ENCODE measurements around the gene MARCHF4. TPM values are rescaled to one million over a fixed set of nuclear protein-coding genes. Genes with fewer than 3 reads are reported as not detected.
A peak's percentile ranks its signal among the peaks of the same experiment; 100 is the strongest.

MARCHF4 gene
- total and polyA plus RNA-seq, 4 donors = 0.13 TPM; not detected in 3

- H3K27ac ChIP-seq (ENCODE audit: low read depth in 1 of 2, low read length in 2 of 2) = peak within 1 kb of the TSS in 1 of 2 donors; percentile 100
- intact Hi-C loops (cut with DNase I) = no loop called here
- WGBS, 2 donors = 6 to 7% methylated on average over 56 of the region's 56 CpGs
- H3K36me3 ChIP-seq (ENCODE audit: control insufficient read depth in 1 of 2, insufficient read depth in 2 of 2, low read length in 1 of 2) = peaks cover 0 to 10% of the 10 kb centered on the region in 2 donors
- ATAC-seq (ENCODE audit: low FRiP score) = peak; percentile 97
- peak; percentile 100 for DNase-seq
- H3K4me1 ChIP-seq (ENCODE audit: control insufficient read depth in 1 of 2, insufficient read depth in 2 of 2, low read length in 2 of 2) = no peaks in the 10 kb centered on the region
- peak within 1 kb of the TSS; percentile 57 to 78 for H3K4me3 ChIP-seq (ENCODE audit: low read length in 2 of 2)
- no peaks in the 10 kb centered on the region for H3K27me3 ChIP-seq (ENCODE audit: control insufficient read depth in 1 of 2, insufficient read depth in 2 of 2, low read length in 1 of 2)
- H3K9me3 ChIP-seq (ENCODE audit: control insufficient read depth, low read length) = no peaks in the 10 kb centered on the region
Measured at GRCh38 chr2:216412022-216412999, 40.0 kb upstream of the MARCHF4 start, which contains the start of gene SMARCAL1. Gene SMARCAL1, plus strand, starts transcription at chr2:216412484. Its CDS starts 2,221 bp downstream, at chr2:216414705.

GRCh38 chr2:216410550-216410949 lies 38.3 kb upstream of the MARCHF4 start:
- Histone ChIP-seq H3K27me3 (ENCODE audit: control insufficient read depth in 1 of 2, insufficient read depth in 2 of 2, low read length in 1 of 2) (no peaks in the 10 kb centered on the region), H3K36me3 (ENCODE audit: control insufficient read depth in 1 of 2, insufficient read depth in 2 of 2, low read length in 1 of 2) (peaks cover 0 to 7% of the 10 kb centered on the region in 2 donors), H3K9me3 (ENCODE audit: control insufficient read depth, low read length) (no peaks in the 10 kb centered on the region), H3K4me3 (ENCODE audit: low read length in 2 of 2) (no peak overlapping the region), H3K4me1 (ENCODE audit: control insufficient read depth in 1 of 2, insufficient read depth in 2 of 2, low read length in 2 of 2) (no peaks in the 10 kb centered on the region), H3K27ac (ENCODE audit: low read depth in 1 of 2, low read length in 2 of 2) (no peak overlapping the region)
- DNase-seq = no peak
- intact Hi-C loops (cut with DNase I) = no loop called here
- ATAC-seq (ENCODE audit: low FRiP score) = no peak
- WGBS, 2 donors = 92 to 95% methylated on average over 7 of the region's 7 CpGs

- no peak for DNase-seq
- H3K27ac ChIP-seq (ENCODE audit: low read depth in 1 of 2, low read length in 2 of 2) = no peak overlapping the region
- H3K4me3 ChIP-seq (ENCODE audit: low read length in 2 of 2) = no peak overlapping the region
- no peak for ATAC-seq (ENCODE audit: low FRiP score)
- H3K36me3 ChIP-seq (ENCODE audit: control insufficient read depth in 1 of 2, insufficient read depth in 2 of 2, low read length in 1 of 2) = no peaks in the 10 kb centered on the region
- 61 to 65% methylated on average over 11 of the region's 11 CpGs for WGBS, 2 donors
- H3K9me3 ChIP-seq (ENCODE audit: control insufficient read depth, low read length) = no peaks in the 10 kb centered on the region
- no peaks in the 10 kb centered on the region for H3K4me1 ChIP-seq (ENCODE audit: control insufficient read depth in 1 of 2, insufficient read depth in 2 of 2, low read length in 2 of 2)
- intact Hi-C loops (cut with DNase I) = no loop called here
- no peaks in the 10 kb centered on the region for H3K27me3 ChIP-seq (ENCODE audit: control insufficient read depth in 1 of 2, insufficient read depth in 2 of 2, low read length in 1 of 2)
Measured at GRCh38 chr2:216408426-216409290, 36.4 kb upstream of the MARCHF4 start.

GRCh38 chr2:216406826-216407225 lies 34.5 kb upstream of the MARCHF4 start:
- Histone ChIP-seq H3K36me3 (ENCODE audit: control insufficient read depth in 1 of 2, insufficient read depth in 2 of 2, low read length in 1 of 2) (no peaks in the 10 kb centered on the region), H3K4me1 (ENCODE audit: control insufficient read depth in 1 of 2, insufficient read depth in 2 of 2, low read length in 2 of 2) (no peaks in the 10 kb centered on the region), H3K27me3 (ENCODE audit: control insufficient read depth in 1 of 2, insufficient read depth in 2 of 2, low read length in 1 of 2) (no peaks in the 10 kb centered on the region), H3K27ac (ENCODE audit: low read depth in 1 of 2, low read length in 2 of 2) (no peak overlapping the region), H3K4me3 (ENCODE audit: low read length in 2 of 2) (no peak overlapping the region), H3K9me3 (ENCODE audit: control insufficient read depth, low read length) (no peaks in the 10 kb centered on the region)
- WGBS, 2 donors = 54 to 55% methylated on average over 3 of the region's 3 CpGs
- intact Hi-C loops (cut with DNase I) = no loop called here
- ATAC-seq (ENCODE audit: low FRiP score) (no peak), DNase-seq (no peak)

GRCh38 chr2:216405588-216405987 lies 33.3 kb upstream of the MARCHF4 start:
- no peaks in the 10 kb centered on the region for H3K36me3 ChIP-seq (ENCODE audit: control insufficient read depth in 1 of 2, insufficient read depth in 2 of 2, low read length in 1 of 2)
- intact Hi-C loops (cut with DNase I) = no loop called here
- peaks cover 2% of the 10 kb centered on the region for H3K9me3 ChIP-seq (ENCODE audit: control insufficient read depth, low read length)
- H3K4me1 ChIP-seq (ENCODE audit: control insufficient read depth in 1 of 2, insufficient read depth in 2 of 2, low read length in 2 of 2) = no peaks in the 10 kb centered on the region
- 73 to 86% methylated on average over 7 of the region's 7 CpGs for WGBS, 2 donors
- H3K27ac ChIP-seq (ENCODE audit: low read depth in 1 of 2, low read length in 2 of 2) = no peak overlapping the region
- DNase-seq (no peak), ATAC-seq (ENCODE audit: low FRiP score) (no peak)
- H3K4me3 ChIP-seq (ENCODE audit: low read length in 2 of 2) = no peak overlapping the region
- H3K27me3 ChIP-seq (ENCODE audit: control insufficient read depth in 1 of 2, insufficient read depth in 2 of 2, low read length in 1 of 2) = no peaks in the 10 kb centered on the region

- Histone ChIP-seq H3K4me3 (ENCODE audit: low read length in 2 of 2) (no peak overlapping the region), H3K27me3 (ENCODE audit: control insufficient read depth in 1 of 2, insufficient read depth in 2 of 2, low read length in 1 of 2) (no peaks in the 10 kb centered on the region), H3K4me1 (ENCODE audit: control insufficient read depth in 1 of 2, insufficient read depth in 2 of 2, low read length in 2 of 2) (no peaks in the 10 kb centered on the region), H3K9me3 (ENCODE audit: control insufficient read depth, low read length) (peaks cover 2% of the 10 kb centered on the region), H3K27ac (ENCODE audit: low read depth in 1 of 2, low read length in 2 of 2) (no peak overlapping the region), H3K36me3 (ENCODE audit: control insufficient read depth in 1 of 2, insufficient read depth in 2 of 2, low read length in 1 of 2) (no peaks in the 10 kb centered on the region)
- intact Hi-C loops (cut with DNase I) = no loop called here
- WGBS, 2 donors = 61% methylated on average over 5 of the region's 5 CpGs
- ATAC-seq (ENCODE audit: low FRiP score) (peak; percentile 65), DNase-seq (no peak)
Measured at GRCh38 chr2:216404010-216404618, 31.8 kb upstream of the MARCHF4 start.

- no peaks in the 10 kb centered on the region for H3K36me3 ChIP-seq (ENCODE audit: control insufficient read depth in 1 of 2, insufficient read depth in 2 of 2, low read length in 1 of 2)
- peaks cover 2% of the 10 kb centered on the region for H3K9me3 ChIP-seq (ENCODE audit: control insufficient read depth, low read length)
- ATAC-seq (ENCODE audit: low FRiP score) (no peak), DNase-seq (no peak)
- no peaks in the 10 kb centered on the region for H3K4me1 ChIP-seq (ENCODE audit: control insufficient read depth in 1 of 2, insufficient read depth in 2 of 2, low read length in 2 of 2)
- no peaks in the 10 kb centered on the region for H3K27me3 ChIP-seq (ENCODE audit: control insufficient read depth in 1 of 2, insufficient read depth in 2 of 2, low read length in 1 of 2)
- H3K27ac ChIP-seq (ENCODE audit: low read depth in 1 of 2, low read length in 2 of 2) = no peak overlapping the region
- H3K4me3 ChIP-seq (ENCODE audit: low read length in 2 of 2) = no peak overlapping the region
- WGBS, 2 donors = 61 to 71% methylated on average over 6 of the region's 6 CpGs
- intact Hi-C loops (cut with DNase I) = no loop called here
Measured at GRCh38 chr2:216402751-216403150, 30.5 kb upstream of the MARCHF4 start.

- no peak for DNase-seq
- no peaks in the 10 kb centered on the region for H3K27me3 ChIP-seq (ENCODE audit: control insufficient read depth in 1 of 2, insufficient read depth in 2 of 2, low read length in 1 of 2)
- WGBS, 2 donors = 66 to 70% methylated on average over 1 of the region's 1 CpG
- no peaks in the 10 kb centered on the region for H3K4me1 ChIP-seq (ENCODE audit: control insufficient read depth in 1 of 2, insufficient read depth in 2 of 2, low read length in 2 of 2)
- intact Hi-C loops (cut with DNase I) = no loop called here
- peaks cover 2% of the 10 kb centered on the region for H3K9me3 ChIP-seq (ENCODE audit: control insufficient read depth, low read length)
- no peak overlapping the region for H3K4me3 ChIP-seq (ENCODE audit: low read length in 2 of 2)
- no peak overlapping the region for H3K27ac ChIP-seq (ENCODE audit: low read depth in 1 of 2, low read length in 2 of 2)
- no peaks in the 10 kb centered on the region for H3K36me3 ChIP-seq (ENCODE audit: control insufficient read depth in 1 of 2, insufficient read depth in 2 of 2, low read length in 1 of 2)
- ATAC-seq (ENCODE audit: low FRiP score) = no peak
Measured at GRCh38 chr2:216399621-216400020, 27.3 kb upstream of the MARCHF4 start.
